PFSK-1 (cell line): ENCODE data around the gene ST7.

Experiments used
- FOXP2 ChIP-seq: optimal IDR thresholded peaks from 2 replicates; pipeline ENCODE3; 2011; ENCODE audit warnings: borderline replicate concordance, control low read depth, inconsistent platforms; ENCODE audit not compliant: insufficient read depth; ENCODE audit errors: extremely low read length, extremely low read depth
- POLR2AphosphoS5 ChIP-seq: IDR thresholded peaks from 2 replicates; pipeline ENCODE4 v1.6.1; 2012; ENCODE audit warnings: low read depth, mild to moderate bottlenecking, control low read depth, low read length, moderate library complexity
- SIN3A ChIP-seq: IDR thresholded peaks from 2 replicates; pipeline ENCODE4 v1.6.1; 2012; ENCODE audit warnings: mild to moderate bottlenecking, low read length, moderate library complexity, borderline replicate concordance; ENCODE audit not compliant: insufficient read depth
- TAF1 ChIP-seq: IDR thresholded peaks from 2 replicates; pipeline ENCODE4 v1.6.1; 2012; ENCODE audit warnings: low read length, control low read depth, borderline replicate concordance; ENCODE audit not compliant: insufficient read depth
- TF ChIP-seq, protein P1 (sequence below), 2 experiments: IDR thresholded peaks; 2 replicates each; pipeline versions ENCODE4 v1.6.1 to v1.8.0; 2011 to 2012; ENCODE audit warnings: low read depth in 2 of 2, low read length in 2 of 2, control low read depth in 1 of 2, inconsistent platforms in 1 of 2, mild to moderate bottlenecking in 1 of 2, moderate library complexity in 1 of 2; ENCODE audit not compliant: insufficient read depth in 1 of 2

ST7 gene

DNA sequence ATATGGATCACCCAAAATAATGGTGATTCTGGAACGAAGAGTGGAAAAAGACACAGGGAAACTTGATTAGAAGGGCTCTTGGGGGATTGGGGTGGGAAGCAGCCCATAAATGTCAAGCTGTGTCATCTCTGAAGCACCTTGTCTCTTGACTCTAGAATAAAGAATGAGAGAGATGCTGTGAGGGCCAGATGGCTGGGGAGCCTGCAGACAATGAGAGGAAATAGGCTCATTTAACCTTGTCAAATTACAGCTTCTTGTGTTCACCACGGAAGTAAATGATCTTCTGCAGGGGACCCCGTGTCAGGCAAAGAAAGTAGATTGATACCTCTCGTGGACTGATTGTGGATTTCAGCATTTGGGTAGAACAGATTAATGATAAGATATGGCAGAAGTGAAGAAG is 159.3 kb downstream of the ST7 start:
- TF ChIP-seq POLR2AphosphoS5 (no peak), SIN3A (no peak), FOXP2 (no peak), TAF1 (no peak)
- TF ChIP-seq, protein P1, sequence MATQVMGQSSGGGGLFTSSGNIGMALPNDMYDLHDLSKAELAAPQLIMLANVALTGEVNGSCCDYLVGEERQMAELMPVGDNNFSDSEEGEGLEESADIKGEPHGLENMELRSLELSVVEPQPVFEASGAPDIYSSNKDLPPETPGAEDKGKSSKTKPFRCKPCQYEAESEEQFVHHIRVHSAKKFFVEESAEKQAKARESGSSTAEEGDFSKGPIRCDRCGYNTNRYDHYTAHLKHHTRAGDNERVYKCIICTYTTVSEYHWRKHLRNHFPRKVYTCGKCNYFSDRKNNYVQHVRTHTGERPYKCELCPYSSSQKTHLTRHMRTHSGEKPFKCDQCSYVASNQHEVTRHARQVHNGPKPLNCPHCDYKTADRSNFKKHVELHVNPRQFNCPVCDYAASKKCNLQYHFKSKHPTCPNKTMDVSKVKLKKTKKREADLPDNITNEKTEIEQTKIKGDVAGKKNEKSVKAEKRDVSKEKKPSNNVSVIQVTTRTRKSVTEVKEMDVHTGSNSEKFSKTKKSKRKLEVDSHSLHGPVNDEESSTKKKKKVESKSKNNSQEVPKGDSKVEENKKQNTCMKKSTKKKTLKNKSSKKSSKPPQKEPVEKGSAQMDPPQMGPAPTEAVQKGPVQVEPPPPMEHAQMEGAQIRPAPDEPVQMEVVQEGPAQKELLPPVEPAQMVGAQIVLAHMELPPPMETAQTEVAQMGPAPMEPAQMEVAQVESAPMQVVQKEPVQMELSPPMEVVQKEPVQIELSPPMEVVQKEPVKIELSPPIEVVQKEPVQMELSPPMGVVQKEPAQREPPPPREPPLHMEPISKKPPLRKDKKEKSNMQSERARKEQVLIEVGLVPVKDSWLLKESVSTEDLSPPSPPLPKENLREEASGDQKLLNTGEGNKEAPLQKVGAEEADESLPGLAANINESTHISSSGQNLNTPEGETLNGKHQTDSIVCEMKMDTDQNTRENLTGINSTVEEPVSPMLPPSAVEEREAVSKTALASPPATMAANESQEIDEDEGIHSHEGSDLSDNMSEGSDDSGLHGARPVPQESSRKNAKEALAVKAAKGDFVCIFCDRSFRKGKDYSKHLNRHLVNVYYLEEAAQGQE (IDR thresholded peaks at IDR 0.05; ENCODE audit: insufficient read depth in 1 of 2, low read depth in 2 of 2, low read length in 2 of 2): no peak

DNA sequence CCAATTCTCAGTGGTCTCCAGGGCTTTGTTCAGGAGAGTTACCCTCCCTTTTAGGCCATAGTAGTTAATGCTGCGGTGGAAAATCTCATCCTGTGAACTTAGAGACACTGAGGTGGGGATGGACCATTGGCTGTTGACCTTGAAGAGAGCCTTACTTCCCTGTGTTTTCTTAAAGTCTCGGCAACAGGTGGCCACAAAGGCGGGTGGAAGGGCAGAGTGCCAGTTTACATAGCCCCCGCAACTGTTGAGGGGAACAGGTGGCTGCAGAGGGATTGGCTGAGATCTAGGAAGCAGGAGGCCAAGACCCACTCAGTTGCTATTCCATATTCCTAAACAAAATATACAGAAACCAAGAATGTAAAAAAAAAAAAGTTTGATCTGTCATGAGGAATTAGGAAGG is 160.6 kb downstream of the ST7 start:
- TF ChIP-seq, protein P1 (IDR thresholded peaks at IDR 0.05; ENCODE audit: insufficient read depth in 1 of 2, low read depth in 2 of 2, low read length in 2 of 2): no peak
- no peak for TF ChIP-seq SIN3A
- no peak for TF ChIP-seq POLR2AphosphoS5
- TF ChIP-seq TAF1: no peak
- no peak for TF ChIP-seq FOXP2

DNA sequence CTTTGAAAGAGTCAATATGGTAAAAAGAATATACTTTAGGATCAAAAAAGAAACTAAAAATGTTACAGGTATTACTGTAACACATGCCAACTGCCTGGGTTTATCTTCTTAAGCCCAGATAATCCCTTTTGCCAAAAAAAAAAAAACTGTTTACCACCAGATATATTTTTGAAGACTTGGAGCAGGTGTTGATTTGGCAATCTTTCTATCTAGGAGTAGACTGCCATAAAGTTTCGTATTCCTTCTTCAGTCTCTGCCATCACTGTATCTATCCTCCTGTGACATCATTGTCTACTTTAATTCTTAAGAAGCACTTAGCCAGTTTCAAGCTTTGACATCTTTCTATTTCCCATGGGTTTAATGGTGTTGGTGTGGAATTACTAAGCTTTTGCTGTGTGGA is 161.0 kb downstream of the ST7 start:
- TF ChIP-seq FOXP2 (no peak), POLR2AphosphoS5 (no peak), SIN3A (no peak), TAF1 (no peak)
- TF ChIP-seq, protein P1 (IDR thresholded peaks at IDR 0.05; ENCODE audit: insufficient read depth in 1 of 2, low read depth in 2 of 2, low read length in 2 of 2): no peak

DNA sequence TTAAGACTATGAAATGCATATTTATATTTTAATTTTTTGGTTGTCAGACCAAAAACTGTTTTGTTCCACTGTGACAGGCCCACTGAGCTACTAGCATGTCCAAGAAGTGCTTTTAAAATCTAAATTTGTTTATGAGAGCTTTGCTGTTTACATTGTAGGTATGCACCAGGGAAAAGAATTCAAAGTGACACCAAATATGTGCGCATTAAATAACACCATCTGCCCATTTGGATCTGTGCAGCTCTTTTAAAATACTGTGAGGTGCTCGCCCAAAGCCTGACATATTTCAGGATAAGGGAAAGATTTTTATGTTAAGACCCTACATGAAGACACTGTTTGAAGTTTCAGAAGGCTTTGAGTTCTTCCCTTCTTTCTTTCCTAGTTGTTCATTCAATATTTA is 162.9 kb downstream of the ST7 start:
- TF ChIP-seq SIN3A (no peak), FOXP2 (no peak), POLR2AphosphoS5 (no peak), TAF1 (no peak)
- TF ChIP-seq, protein P1 (IDR thresholded peaks at IDR 0.05; ENCODE audit: insufficient read depth in 1 of 2, low read depth in 2 of 2, low read length in 2 of 2): no peak

DNA sequence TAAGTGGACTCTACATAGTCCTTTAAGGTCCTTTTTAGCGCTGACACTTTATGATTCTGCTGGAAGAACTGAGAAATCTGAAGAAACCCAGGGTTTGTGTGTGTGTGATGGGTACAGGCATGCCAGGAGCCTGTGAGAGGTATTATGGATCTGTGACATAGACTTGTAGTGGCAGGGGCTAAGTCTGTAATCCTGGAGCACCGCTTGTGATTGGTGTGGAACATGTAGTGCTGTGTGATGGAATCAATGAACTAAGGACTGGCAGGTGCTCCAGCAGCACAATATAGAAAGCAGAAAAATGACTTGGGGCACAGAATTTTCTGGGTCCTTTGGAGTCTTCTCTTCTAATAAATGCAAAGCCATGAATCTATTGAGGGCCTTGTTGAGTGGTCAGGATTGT is 163.9 kb downstream of the ST7 start:
- no peak for TF ChIP-seq FOXP2
- TF ChIP-seq TAF1: no peak
- TF ChIP-seq, protein P1 (IDR thresholded peaks at IDR 0.05; ENCODE audit: insufficient read depth in 1 of 2, low read depth in 2 of 2, low read length in 2 of 2): no peak
- no peak for TF ChIP-seq POLR2AphosphoS5
- no peak for TF ChIP-seq SIN3A
